ENCODE data around the gene SPTY2D1. TPM values are rescaled to one million over a fixed set of nuclear protein-coding genes. Genes with fewer than 3 reads are reported as not detected.
"Not testable (repeated sequence)": the region's sequence is repeated elsewhere in the genome, so short reads cannot be mapped to it uniquely, and the experiment has no call there.

SPTY2D1 gene
- total RNA-seq, 4 donors from 2014 or later, result 14.2 to 19.3 (median 17.8) TPM

DNA sequence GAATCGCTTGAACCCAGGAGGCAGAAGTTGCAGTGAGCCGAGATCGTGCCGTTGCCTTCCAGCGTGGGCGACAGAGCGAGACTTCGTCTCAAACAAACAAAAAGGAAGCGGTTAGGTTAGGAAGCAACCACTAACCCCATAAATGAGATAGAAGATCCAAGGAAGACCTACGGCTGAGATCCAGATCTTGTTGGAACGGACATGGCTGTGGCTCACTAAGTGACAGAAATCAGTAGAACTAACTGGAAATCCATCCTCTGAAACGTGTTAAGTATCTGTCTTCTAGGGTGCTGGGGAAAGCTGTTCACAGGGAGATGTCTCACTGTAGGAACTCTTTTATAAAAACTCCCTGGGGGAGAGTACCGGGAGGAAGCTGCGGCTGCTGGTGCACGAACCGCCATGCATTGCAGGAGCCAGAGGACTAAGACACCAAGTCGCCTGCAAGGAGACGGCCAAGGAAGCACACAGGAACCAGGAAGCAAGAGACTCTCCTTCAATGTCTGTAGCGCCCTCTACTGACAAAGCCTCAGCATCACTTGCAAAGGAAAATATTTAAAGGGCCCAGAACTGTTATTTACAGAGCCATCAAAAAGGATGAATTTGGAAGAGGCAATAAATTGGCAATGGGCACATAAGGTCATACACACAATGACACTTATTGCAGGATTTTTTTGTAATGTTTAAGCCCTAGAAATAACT is 16.9 kb upstream of the SPTY2D1 start:
- no peaks in the 10 kb centered on the region for H3K27me3 ChIP-seq
- no peaks in the 10 kb centered on the region for H3K36me3 ChIP-seq
- no peaks in the 10 kb centered on the region for H3K9me3 ChIP-seq
- TF ChIP-seq CTCF (IDR thresholded peaks at IDR 0.05) (peak in 5 of 6 experiments; percentile 47 to 75 (median 67)), POLR2A (IDR thresholded peaks at IDR 0.05) (no peak)
- no peak overlapping the region for H3K27ac ChIP-seq
- peak overlapping the region in 1 of 4 donors; percentile 22 for H3K4me3 ChIP-seq
- H3K4me1 ChIP-seq, result no peaks in the 10 kb centered on the region
- DNase-seq, result peak in 2 of 3 donors; percentile 46 to 81

- no peak overlapping the region for H3K4me3 ChIP-seq
- no peak for DNase-seq
- no peaks in the 10 kb centered on the region for H3K9me3 ChIP-seq
- no peak for TF ChIP-seq POLR2A (IDR thresholded peaks at IDR 0.05)
- no peak for TF ChIP-seq CTCF (IDR thresholded peaks at IDR 0.05)
- no peaks in the 10 kb centered on the region for H3K36me3 ChIP-seq
- no peak overlapping the region for H3K27ac ChIP-seq
- H3K4me1 ChIP-seq, result no peaks in the 10 kb centered on the region
- no peaks in the 10 kb centered on the region for H3K27me3 ChIP-seq
These were observed 16.2 kb upstream of the SPTY2D1 start for GRCh38 chr11:18650353-18650752.

DNA sequence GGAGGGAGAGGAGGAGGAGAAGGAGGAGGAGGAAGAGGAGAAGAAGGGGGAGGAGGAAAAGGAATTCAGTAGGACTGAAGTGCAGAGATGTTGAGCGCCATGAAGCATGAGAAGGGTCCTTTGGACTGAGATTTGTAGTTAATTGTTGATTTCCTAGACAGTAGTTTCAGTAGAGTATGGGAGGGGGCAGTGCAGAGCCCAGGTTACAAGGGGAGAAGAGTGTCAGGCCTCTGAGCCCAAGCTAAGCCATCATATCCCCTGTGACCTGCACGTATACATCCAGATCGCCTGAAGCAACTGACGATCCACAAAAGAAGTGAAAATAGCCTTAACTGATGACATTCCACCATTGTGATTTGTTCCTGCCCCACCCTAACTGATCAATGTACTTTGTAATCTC is 8.9 kb upstream of the SPTY2D1 start:
- H3K9me3 ChIP-seq, H3K36me3 ChIP-seq, H3K27me3 ChIP-seq, H3K4me3 ChIP-seq, DNase-seq, H3K4me1 ChIP-seq, H3K27ac ChIP-seq: not testable (repeated sequence)

DNA sequence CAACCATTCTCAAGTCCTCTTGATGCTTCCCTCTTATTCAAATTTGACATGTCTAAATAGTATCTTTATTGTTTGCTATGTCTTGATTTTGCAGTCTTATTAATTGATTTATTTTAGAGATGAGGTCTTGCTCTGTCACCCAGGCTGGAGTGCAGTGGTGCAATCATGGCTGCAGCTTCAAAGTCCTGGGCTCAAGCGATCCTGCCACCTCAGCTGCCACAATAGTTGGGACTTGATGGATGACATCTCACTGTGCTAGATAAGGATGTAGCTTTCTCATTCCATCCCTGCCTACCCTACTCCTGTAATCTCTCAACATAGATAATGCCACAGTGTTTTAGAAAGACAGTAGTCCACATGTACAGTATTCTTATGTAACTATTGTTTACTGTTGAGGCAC is 7.5 kb upstream of the SPTY2D1 start:
- no peak for DNase-seq
- Histone ChIP-seq H3K4me3 (no peak overlapping the region), H3K27me3 (no peaks in the 10 kb centered on the region), H3K4me1 (no peaks in the 10 kb centered on the region), H3K9me3 (no peaks in the 10 kb centered on the region), H3K36me3 (no peaks in the 10 kb centered on the region), H3K27ac (no peak overlapping the region)
- TF ChIP-seq POLR2A (IDR thresholded peaks at IDR 0.05), result no peak
- no peak for TF ChIP-seq CTCF (IDR thresholded peaks at IDR 0.05)

DNA sequence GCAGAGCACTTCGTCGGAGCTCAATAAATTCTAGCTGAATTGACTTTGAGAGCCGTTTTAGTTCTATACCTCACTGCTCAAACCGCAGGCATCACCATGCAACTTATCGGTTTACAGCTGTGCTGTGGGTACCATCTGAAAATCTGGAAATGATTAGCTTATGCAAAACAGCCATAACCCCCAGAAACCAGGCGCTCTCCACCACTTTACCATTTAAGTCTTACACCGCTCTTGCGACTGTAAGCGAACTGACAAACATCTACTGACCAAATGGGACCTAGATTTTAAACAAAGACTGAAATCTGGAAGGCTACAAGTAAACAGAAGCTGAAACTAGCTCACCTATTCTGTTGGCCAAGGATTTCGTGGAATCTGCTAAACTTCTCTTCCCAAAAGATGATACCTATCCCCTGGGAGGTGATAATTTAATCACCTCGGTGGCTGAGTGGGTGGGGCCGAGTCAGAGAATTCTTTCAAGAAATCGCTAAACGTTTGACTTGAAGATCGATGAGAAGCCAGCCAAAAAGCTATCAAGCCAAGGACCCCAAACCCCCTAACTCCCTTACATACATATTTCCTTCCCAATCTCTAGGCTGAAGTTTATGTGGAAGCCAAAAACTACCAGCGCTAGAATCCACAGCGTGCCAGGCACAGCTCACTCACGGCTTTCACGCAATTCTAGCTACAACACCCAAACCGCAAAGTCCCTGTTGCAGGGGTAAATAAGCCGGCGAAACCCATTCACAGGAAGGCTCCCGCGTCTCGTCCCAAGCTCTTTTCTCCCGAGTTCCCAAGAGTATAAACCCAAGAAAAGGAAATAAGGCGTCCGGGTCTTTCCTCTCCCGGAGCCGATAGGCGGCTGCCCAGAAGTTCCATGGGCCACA is 644 bp downstream of the SPTY2D1 start:
- no peaks in the 10 kb centered on the region for H3K9me3 ChIP-seq
- no peaks in the 10 kb centered on the region for H3K36me3 ChIP-seq
- H3K27ac ChIP-seq, result peak overlapping the region; percentile 86 to 96 (median 90)
- no peak for DNase-seq
- no peak for TF ChIP-seq CTCF (IDR thresholded peaks at IDR 0.05)
- TF ChIP-seq POLR2A (IDR thresholded peaks at IDR 0.05), result no peak
- peak overlapping the region; percentile 53 to 93 (median 74) for H3K4me3 ChIP-seq
- H3K27me3 ChIP-seq, result no peaks in the 10 kb centered on the region
- H3K4me1 ChIP-seq, result peaks cover 0 to 17% (median 7%) of the 10 kb centered on the region in 4 donors

GRCh38 chr11:18632841-18633240 is 1.3 kb downstream of the SPTY2D1 start:
- no peak for DNase-seq
- Histone ChIP-seq H3K9me3 (no peaks in the 10 kb centered on the region), H3K27me3 (no peaks in the 10 kb centered on the region), H3K27ac (peak overlapping the region in 1 of 4 donors; percentile 86), H3K36me3 (no peaks in the 10 kb centered on the region), H3K4me3 (peak overlapping the region in 3 of 4 donors; percentile 74 to 93 (median 75)), H3K4me1 (peaks cover 0 to 17% (median 7%) of the 10 kb centered on the region in 4 donors)
- no peak for TF ChIP-seq CTCF (IDR thresholded peaks at IDR 0.05)
- TF ChIP-seq POLR2A (IDR thresholded peaks at IDR 0.05), result no peak

Data from Peyer's patch (tissue), 4 donors.